ENCODE measurements around the gene NUMBL. TPM values are rescaled to one million over a fixed set of nuclear protein-coding genes. Genes with fewer than 3 reads are reported as not detected.

The NUMBL gene
- total and polyA plus RNA-seq, 9 of the 15 experiments (the other 6 are each of a cell fraction or from before 2014, with no cell fraction given): 0.39 to 38.6 (median 6.6) TPM

DNA sequence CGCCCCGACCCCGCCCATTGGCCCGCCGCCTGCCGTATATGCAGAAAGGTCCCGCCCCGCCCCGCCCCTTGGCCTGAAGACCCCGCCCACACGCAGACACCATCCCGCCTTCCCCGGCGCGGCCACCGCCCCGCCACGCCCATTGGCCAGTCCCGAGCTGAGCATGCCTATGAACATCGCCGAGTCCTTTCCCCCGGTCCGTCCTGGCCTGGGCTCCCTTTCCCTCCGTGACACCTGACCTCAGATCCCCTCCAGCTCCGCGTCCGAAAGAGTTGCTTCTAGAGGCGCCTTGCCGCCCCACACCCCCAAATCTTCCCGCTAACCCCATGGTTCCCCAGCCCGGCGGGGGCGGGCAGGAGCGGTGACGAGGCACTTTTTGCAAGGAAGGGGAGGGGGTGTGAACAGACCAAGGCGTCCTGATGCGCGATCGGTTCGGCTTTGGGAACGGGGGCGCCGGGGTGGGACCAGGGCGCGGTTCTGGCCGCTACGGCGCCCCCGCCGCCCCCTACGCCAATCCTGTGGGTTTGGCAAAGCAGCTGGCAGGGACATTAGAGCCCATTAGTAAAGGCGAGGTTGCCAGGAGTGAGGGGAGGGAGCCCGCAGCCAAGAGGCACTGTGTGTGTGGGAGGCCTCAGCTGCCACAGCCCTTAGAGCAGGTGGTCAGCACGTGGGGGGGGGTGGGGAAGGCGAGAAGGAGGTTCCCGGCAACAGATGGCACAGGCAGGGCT is 406 bp upstream of the NUMBL start (continued):
- TF ChIP-seq RB1 (IDR thresholded peaks at IDR 0.05; ENCODE audit: low read depth) (peak; percentile 50), CBFA2T2 (conservative IDR thresholded peaks at IDR 0.05) (peak; percentile 78), TCF7L2 (IDR thresholded peaks at IDR 0.05; ENCODE audit: low read depth, low read length) (no peak), SAFB (IDR thresholded peaks at IDR 0.05; ENCODE audit: borderline replicate concordance, low read depth, low read length) (no peak), ZNF644 (tag; IDR thresholded peaks at IDR 0.05; ENCODE audit: low read depth) (0 out of 2 replicates have a peak, but pooled peaks have one; percentile 80), ARID1B (IDR thresholded peaks at IDR 0.05) (peak; percentile 79), NR4A1 (CRISPR knock-in tag; IDR thresholded peaks at IDR 0.05) (0 out of 2 replicates have a peak, but pooled peaks have one; percentile 16), NR4A1 (tag; IDR thresholded peaks at IDR 0.05) (peak; percentile 77; the same call in 1 of the 2 replicates), SIX5 (IDR thresholded peaks at IDR 0.05; ENCODE audit: borderline replicate concordance in 1 of 2, insufficient read depth in 1 of 2, low read depth in 1 of 2, low read length in 2 of 2) (no peak), HOXB6 (CRISPR knock-in tag; IDR thresholded peaks at IDR 0.05; ENCODE audit: borderline replicate concordance) (no peak), MTA3 (IDR thresholded peaks at IDR 0.05; ENCODE audit: borderline replicate concordance) (peak; percentile 79), ZBTB8A (IDR thresholded peaks at IDR 0.05; ENCODE audit: partially characterized antibody) (no peak), MECOM (CRISPR knock-in tag; IDR thresholded peaks at IDR 0.05) (peak; percentile 58)
- TF ChIP-seq, protein P1, sequence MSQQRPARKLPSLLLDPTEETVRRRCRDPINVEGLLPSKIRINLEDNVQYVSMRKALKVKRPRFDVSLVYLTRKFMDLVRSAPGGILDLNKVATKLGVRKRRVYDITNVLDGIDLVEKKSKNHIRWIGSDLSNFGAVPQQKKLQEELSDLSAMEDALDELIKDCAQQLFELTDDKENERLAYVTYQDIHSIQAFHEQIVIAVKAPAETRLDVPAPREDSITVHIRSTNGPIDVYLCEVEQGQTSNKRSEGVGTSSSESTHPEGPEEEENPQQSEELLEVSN (IDR thresholded peaks at IDR 0.05; ENCODE audit: borderline replicate concordance in 1 of 2, extremely low read depth in 1 of 2, insufficient read depth in 1 of 2, insufficient read length in 1 of 2, low read depth in 1 of 2, low read length in 1 of 2, poor library complexity in 1 of 2, severe bottlenecking in 1 of 2): peak; percentile 88
- TF ChIP-seq, protein P2, sequence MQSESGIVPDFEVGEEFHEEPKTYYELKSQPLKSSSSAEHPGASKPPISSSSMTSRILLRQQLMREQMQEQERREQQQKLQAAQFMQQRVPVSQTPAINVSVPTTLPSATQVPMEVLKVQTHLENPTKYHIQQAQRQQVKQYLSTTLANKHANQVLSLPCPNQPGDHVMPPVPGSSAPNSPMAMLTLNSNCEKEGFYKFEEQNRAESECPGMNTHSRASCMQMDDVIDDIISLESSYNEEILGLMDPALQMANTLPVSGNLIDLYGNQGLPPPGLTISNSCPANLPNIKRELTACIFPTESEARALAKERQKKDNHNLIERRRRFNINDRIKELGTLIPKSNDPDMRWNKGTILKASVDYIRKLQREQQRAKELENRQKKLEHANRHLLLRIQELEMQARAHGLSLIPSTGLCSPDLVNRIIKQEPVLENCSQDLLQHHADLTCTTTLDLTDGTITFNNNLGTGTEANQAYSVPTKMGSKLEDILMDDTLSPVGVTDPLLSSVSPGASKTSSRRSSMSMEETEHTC (IDR thresholded peaks at IDR 0.05): 0 out of 2 replicates have a peak, but pooled peaks have one; percentile 53
- TF ChIP-seq, protein P3, sequence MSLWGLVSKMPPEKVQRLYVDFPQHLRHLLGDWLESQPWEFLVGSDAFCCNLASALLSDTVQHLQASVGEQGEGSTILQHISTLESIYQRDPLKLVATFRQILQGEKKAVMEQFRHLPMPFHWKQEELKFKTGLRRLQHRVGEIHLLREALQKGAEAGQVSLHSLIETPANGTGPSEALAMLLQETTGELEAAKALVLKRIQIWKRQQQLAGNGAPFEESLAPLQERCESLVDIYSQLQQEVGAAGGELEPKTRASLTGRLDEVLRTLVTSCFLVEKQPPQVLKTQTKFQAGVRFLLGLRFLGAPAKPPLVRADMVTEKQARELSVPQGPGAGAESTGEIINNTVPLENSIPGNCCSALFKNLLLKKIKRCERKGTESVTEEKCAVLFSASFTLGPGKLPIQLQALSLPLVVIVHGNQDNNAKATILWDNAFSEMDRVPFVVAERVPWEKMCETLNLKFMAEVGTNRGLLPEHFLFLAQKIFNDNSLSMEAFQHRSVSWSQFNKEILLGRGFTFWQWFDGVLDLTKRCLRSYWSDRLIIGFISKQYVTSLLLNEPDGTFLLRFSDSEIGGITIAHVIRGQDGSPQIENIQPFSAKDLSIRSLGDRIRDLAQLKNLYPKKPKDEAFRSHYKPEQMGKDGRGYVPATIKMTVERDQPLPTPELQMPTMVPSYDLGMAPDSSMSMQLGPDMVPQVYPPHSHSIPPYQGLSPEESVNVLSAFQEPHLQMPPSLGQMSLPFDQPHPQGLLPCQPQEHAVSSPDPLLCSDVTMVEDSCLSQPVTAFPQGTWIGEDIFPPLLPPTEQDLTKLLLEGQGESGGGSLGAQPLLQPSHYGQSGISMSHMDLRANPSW (CRISPR knock-in tag; IDR thresholded peaks at IDR 0.05): no peak
- TF ChIP-seq, protein P4, sequence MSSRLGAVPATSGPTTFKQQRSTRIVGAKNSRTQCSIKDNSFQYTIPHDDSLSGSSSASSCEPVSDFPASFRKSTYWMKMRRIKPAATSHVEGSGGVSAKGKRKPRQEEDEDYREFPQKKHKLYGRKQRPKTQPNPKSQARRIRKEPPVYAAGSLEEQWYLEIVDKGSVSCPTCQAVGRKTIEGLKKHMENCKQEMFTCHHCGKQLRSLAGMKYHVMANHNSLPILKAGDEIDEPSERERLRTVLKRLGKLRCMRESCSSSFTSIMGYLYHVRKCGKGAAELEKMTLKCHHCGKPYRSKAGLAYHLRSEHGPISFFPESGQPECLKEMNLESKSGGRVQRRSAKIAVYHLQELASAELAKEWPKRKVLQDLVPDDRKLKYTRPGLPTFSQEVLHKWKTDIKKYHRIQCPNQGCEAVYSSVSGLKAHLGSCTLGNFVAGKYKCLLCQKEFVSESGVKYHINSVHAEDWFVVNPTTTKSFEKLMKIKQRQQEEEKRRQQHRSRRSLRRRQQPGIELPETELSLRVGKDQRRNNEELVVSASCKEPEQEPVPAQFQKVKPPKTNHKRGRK (tag; IDR thresholded peaks at IDR 0.05): no peak
- TF ChIP-seq, protein P5, sequence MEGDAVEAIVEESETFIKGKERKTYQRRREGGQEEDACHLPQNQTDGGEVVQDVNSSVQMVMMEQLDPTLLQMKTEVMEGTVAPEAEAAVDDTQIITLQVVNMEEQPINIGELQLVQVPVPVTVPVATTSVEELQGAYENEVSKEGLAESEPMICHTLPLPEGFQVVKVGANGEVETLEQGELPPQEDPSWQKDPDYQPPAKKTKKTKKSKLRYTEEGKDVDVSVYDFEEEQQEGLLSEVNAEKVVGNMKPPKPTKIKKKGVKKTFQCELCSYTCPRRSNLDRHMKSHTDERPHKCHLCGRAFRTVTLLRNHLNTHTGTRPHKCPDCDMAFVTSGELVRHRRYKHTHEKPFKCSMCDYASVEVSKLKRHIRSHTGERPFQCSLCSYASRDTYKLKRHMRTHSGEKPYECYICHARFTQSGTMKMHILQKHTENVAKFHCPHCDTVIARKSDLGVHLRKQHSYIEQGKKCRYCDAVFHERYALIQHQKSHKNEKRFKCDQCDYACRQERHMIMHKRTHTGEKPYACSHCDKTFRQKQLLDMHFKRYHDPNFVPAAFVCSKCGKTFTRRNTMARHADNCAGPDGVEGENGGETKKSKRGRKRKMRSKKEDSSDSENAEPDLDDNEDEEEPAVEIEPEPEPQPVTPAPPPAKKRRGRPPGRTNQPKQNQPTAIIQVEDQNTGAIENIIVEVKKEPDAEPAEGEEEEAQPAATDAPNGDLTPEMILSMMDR (IDR thresholded peaks at IDR 0.05 in 2 of 3, conservative IDR thresholded peaks at IDR 0.05 in 1 of 3; ENCODE audit: insufficient read depth in 2 of 3, low read depth in 1 of 3, low read length in 3 of 3): no peak

Data from K562 (cell line).